ENCODE measurements around the gene PHLDB3.

PHLDB3 gene

DNA sequence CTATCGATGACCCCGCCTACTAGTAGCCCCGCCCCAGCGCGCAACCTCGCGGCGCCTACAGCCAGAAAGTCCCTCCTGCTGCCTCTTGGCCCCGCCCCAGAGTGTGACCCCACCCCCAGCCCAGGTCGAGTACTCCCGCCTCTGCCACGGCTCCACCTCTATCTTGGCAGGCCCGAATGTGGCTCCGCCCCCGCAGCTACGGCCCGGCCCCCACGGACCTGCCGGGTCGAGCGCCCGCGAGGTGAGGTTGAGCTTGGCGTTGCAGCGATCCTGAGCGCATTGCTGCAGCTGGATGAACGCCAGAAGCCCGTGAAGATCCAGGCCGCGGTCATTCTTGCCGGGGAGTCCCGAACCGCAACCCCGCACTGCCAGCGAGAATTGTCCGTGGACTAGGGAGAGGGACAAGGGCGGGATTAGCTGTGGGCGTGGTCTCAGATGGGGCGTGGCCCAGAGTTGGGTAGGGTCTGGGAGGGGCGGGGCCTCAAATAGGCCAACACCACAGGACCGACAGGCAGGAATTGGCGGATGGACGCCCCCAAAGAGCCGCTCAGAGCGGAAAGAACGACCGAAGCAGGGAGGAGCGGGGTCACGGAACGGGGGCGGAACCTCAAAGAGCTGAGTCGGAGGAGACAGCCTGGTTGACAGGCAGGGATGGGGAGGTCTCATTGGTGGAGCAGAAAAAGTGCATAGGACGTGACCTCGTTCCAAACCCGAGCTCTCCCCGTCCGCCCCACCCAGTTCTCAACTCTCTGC lies 41.0 kb downstream of the PHLDB3 start:
- Histone ChIP-seq H3K9me3 (ENCODE audit: control insufficient read depth, low read length) (no peaks in the 10 kb centered on the region), H3K4me1 (ENCODE audit: control insufficient read depth, insufficient read depth, low read length, poor library complexity, severe bottlenecking) (peaks cover 21% of the 10 kb centered on the region), H3K4me3 (ENCODE audit: insufficient read depth, low read depth, low read length, poor library complexity, severe bottlenecking) (peak overlapping the region; percentile 62), H3K27ac (ENCODE audit: insufficient read depth, low read length, poor library complexity, severe bottlenecking) (peak overlapping the region; percentile 83), H3K36me3 (ENCODE audit: control insufficient read depth, insufficient read depth, low read length) (no peaks in the 10 kb centered on the region), H3K27me3 (replicated peaks; ENCODE audit: control insufficient read depth, insufficient read depth, low read length, poor library complexity, severe bottlenecking) (no peaks in the 10 kb centered on the region)
- DNase-seq = peak; percentile 99 to 100 (median 99)

DNA sequence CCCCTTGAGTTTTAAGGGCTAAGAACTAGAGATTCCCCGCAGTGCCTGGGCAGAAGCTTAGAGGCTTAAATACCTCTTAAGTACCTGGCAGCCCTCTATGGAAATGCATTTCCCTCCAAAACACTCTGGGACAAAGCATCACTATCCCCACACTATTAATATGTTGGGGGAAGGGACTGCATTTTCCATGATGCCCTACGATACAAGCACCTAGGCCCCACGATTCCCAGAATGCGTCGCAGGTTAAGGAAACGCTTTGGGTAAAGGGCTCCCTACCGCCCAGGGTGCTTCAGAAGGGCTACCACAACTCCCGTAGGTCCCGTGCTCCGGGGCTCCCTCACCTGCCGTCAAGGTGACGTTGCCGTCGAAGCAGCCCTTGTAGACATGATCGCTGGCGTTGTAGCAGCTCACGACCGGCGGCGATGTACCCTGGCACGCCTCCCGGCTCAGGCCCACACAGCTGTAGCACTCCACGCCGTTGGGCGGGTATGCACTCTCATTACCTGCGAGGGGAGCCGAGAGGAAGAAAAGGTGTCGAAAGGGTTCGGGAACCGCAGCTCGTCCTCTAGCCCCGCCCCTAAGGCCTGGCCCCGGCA lies 41.7 kb downstream of the PHLDB3 start:
- Histone ChIP-seq H3K27ac (ENCODE audit: insufficient read depth, low read length, poor library complexity, severe bottlenecking) (peak overlapping the region; percentile 57), H3K4me3 (ENCODE audit: insufficient read depth, low read depth, low read length, poor library complexity, severe bottlenecking) (peak overlapping the region; percentile 62), H3K4me1 (ENCODE audit: control insufficient read depth, insufficient read depth, low read length, poor library complexity, severe bottlenecking) (peaks cover 17% of the 10 kb centered on the region), H3K9me3 (ENCODE audit: control insufficient read depth, low read length) (no peaks in the 10 kb centered on the region), H3K27me3 (replicated peaks; ENCODE audit: control insufficient read depth, insufficient read depth, low read length, poor library complexity, severe bottlenecking) (no peaks in the 10 kb centered on the region), H3K36me3 (ENCODE audit: control insufficient read depth, insufficient read depth, low read length) (no peaks in the 10 kb centered on the region)
- no peak for DNase-seq

DNA sequence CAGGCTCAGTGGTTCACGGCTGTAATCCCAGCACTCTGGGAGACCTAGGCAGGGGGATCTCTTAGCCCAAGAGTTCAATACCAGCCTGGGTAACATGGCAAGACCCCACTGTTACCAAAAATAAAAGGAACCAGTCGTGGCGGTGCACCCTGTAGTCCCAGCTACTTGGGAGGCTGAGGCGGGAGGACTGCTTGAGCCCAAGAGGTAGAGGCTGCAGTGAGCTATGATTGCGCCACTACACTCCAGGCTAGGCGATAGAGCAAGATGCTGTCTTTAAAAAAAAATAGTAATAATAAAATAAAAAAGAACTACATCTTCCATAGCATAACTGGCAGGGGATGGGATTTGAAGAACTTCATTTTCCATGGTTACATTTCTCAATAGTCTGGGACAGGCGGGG lies 42.2 kb downstream of the PHLDB3 start:
- Histone ChIP-seq H3K27me3 (replicated peaks; ENCODE audit: control insufficient read depth, insufficient read depth, low read length, poor library complexity, severe bottlenecking) (no peaks in the 10 kb centered on the region), H3K36me3 (ENCODE audit: control insufficient read depth, insufficient read depth, low read length) (no peaks in the 10 kb centered on the region)
- no peak for DNase-seq

DNA sequence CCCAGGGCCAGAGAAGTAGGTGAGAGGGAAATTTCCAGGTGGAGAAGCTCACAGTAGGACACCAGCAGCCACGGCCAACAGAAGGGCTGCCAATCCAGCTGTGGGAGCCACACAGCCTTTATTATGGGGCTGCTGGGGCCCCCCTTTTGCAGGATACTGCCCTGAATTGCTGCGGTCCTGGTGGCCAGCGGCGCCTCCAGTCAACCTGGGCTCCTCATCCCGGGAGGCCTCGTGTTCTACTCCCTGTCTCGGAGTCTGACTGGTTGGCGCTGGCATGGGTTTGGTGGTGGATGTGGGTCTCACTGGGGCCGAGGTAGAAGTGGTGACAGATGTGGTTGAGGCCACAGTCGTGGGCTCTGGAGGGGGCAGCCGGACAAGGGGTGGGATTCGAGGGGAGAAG lies 43.2 kb downstream of the PHLDB3 start:
- Histone ChIP-seq H3K36me3 (ENCODE audit: control insufficient read depth, insufficient read depth, low read length) (no peaks in the 10 kb centered on the region), H3K27ac (ENCODE audit: insufficient read depth, low read length, poor library complexity, severe bottlenecking) (no peak overlapping the region), H3K4me1 (ENCODE audit: control insufficient read depth, insufficient read depth, low read length, poor library complexity, severe bottlenecking) (peaks cover 13% of the 10 kb centered on the region)

More for the DNA sequence above, 42.2 kb downstream of the PHLDB3 start:
- Histone ChIP-seq H3K9me3 (ENCODE audit: control insufficient read depth, low read length) (no peaks in the 10 kb centered on the region), H3K4me3 (ENCODE audit: insufficient read depth, low read depth, low read length, poor library complexity, severe bottlenecking) (no peak overlapping the region), H3K4me1 (ENCODE audit: control insufficient read depth, insufficient read depth, low read length, poor library complexity, severe bottlenecking) (peaks cover 13% of the 10 kb centered on the region), H3K27ac (ENCODE audit: insufficient read depth, low read length, poor library complexity, severe bottlenecking) (no peak overlapping the region)

DNA sequence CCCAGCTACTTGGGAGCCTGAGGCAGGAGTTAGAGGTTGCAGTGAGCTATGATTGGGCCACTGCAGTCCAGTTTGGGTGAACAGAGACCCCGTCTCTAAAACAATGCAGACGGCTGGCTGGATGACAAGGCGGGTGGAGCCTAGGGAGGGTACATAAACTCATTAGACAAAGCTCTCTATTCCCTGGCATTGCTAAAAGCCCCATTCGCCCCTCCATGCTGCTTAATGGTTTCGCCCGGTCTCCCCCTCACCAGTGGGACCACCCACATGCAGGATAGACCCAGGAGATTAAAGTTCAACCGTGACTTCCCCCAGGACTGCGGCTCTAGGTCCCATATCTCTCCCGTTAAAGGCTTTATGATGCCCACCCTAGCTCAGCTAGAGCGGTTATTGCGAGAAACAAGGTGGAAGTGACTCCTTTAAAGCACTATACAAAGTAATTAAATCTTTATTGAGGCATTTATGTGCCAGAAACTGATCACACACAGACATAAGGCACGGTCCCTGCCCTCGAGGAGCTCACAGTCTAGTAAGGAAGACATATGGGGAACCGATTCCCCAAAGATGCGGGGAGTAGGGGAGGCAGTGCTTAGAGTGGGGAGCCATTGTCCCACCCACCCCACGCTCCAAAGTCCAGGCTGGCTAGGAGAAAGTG lies 44.1 kb downstream of the PHLDB3 start:
- no peak overlapping the region for H3K27ac ChIP-seq (ENCODE audit: insufficient read depth, low read length, poor library complexity, severe bottlenecking)
- H3K4me3 ChIP-seq (ENCODE audit: insufficient read depth, low read depth, low read length, poor library complexity, severe bottlenecking) = no peak overlapping the region
- H3K4me1 ChIP-seq (ENCODE audit: control insufficient read depth, insufficient read depth, low read length, poor library complexity, severe bottlenecking) = peaks cover 13% of the 10 kb centered on the region
- DNase-seq = no peak
- no peaks in the 10 kb centered on the region for H3K36me3 ChIP-seq (ENCODE audit: control insufficient read depth, insufficient read depth, low read length)
- H3K27me3 ChIP-seq (replicated peaks; ENCODE audit: control insufficient read depth, insufficient read depth, low read length, poor library complexity, severe bottlenecking) = no peaks in the 10 kb centered on the region
- no peaks in the 10 kb centered on the region for H3K9me3 ChIP-seq (ENCODE audit: control insufficient read depth, low read length)

More for the DNA sequence above, 43.2 kb downstream of the PHLDB3 start:
- no peak for DNase-seq
- Histone ChIP-seq H3K4me3 (ENCODE audit: insufficient read depth, low read depth, low read length, poor library complexity, severe bottlenecking) (no peak overlapping the region), H3K27me3 (replicated peaks; ENCODE audit: control insufficient read depth, insufficient read depth, low read length, poor library complexity, severe bottlenecking) (no peaks in the 10 kb centered on the region), H3K9me3 (ENCODE audit: control insufficient read depth, low read length) (no peaks in the 10 kb centered on the region)

DNA sequence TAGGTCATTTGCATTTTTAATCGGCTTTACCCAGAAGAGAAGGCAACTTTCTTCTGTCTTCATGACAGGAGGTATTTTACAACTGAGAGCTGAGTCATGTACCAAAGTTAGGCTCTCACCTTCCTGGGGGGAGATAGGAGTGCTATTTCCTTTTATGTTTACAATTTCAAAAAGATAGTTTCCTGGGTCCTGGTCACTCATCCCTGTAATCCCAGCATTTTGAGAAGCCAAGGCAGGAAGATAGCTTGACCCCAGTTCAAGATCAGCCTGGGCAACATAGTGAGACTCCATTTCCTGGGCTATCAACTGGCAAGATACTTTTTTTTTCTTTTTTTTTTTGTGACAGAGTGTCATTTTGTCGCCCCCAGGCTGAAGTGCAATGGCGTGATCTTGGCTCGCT lies 46.7 kb downstream of the PHLDB3 start:
- Histone ChIP-seq H3K27ac (ENCODE audit: insufficient read depth, low read length, poor library complexity, severe bottlenecking) (no peak overlapping the region), H3K36me3 (ENCODE audit: control insufficient read depth, insufficient read depth, low read length) (no peaks in the 10 kb centered on the region), H3K9me3 (ENCODE audit: control insufficient read depth, low read length) (no peaks in the 10 kb centered on the region), H3K4me1 (ENCODE audit: control insufficient read depth, insufficient read depth, low read length, poor library complexity, severe bottlenecking) (peaks cover 6% of the 10 kb centered on the region), H3K4me3 (ENCODE audit: insufficient read depth, low read depth, low read length, poor library complexity, severe bottlenecking) (no peak overlapping the region), H3K27me3 (replicated peaks; ENCODE audit: control insufficient read depth, insufficient read depth, low read length, poor library complexity, severe bottlenecking) (no peaks in the 10 kb centered on the region)
- no peak for DNase-seq

DNA sequence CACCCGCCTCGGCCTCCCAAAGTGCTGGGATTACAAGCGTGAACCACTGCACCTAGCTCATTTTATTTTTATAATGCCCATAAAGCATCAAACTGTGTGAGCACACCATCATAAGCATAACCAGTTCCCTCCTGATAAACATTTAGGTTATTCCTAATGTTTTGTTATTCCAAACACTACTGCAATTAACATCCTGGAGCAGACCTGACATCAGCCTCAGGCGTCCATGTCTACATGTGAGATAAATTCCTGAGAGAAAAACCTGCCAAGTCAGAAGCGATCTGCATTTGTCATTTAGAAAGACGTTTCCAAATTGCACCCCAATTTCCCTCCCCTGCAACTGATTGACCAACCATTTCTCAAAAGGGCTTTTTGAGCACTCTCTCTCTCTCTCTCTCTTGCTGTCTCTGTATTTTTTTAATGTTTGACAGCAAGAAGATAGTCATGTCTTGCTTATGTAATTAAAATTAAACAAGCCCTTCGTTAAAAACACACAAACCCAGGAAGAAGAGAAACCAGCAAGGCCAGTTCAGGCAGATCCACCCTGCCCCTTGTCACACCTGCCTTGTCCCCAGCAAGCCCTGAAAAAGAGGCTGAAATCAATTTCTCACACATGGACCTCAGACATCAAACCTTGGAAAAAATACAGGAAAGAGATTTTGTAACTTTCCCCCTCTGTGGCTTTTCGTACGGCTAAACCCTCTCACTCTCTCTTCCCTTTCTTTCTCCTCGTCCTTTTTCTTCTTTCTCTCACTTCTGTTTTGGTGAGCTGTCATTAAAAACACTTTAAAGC lies 49.0 kb downstream of the PHLDB3 start:
- Histone ChIP-seq H3K36me3 (ENCODE audit: control insufficient read depth, insufficient read depth, low read length) (no peaks in the 10 kb centered on the region), H3K4me1 (ENCODE audit: control insufficient read depth, insufficient read depth, low read length, poor library complexity, severe bottlenecking) (no peaks in the 10 kb centered on the region), H3K27ac (ENCODE audit: insufficient read depth, low read length, poor library complexity, severe bottlenecking) (no peak overlapping the region), H3K9me3 (ENCODE audit: control insufficient read depth, low read length) (no peaks in the 10 kb centered on the region), H3K27me3 (replicated peaks; ENCODE audit: control insufficient read depth, insufficient read depth, low read length, poor library complexity, severe bottlenecking) (no peaks in the 10 kb centered on the region), H3K4me3 (ENCODE audit: insufficient read depth, low read depth, low read length, poor library complexity, severe bottlenecking) (no peak overlapping the region)
- no peak for DNase-seq

DNA sequence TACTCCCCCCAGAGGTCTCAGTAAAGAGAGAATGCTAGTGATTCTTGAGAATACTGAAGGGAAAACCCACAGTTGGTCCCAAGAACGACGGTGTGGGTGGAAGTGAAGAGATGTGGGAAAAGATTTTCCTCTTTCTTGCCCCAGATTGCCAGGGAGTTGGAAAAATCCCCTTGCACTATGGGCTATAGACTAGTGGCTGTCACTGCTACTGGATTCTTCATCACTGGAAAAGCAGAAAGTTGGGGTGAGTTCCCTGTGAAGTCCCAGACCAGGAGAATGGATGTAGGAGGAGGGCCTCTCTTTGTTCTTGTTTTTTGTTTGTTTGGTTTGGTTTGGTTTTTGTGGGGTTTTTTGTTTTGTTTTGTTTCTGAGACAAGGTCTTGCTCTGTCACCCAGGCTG lies 50.5 kb downstream of the PHLDB3 start:
- Histone ChIP-seq H3K27ac (ENCODE audit: insufficient read depth, low read length, poor library complexity, severe bottlenecking) (no peak overlapping the region), H3K9me3 (ENCODE audit: control insufficient read depth, low read length) (no peaks in the 10 kb centered on the region), H3K4me3 (ENCODE audit: insufficient read depth, low read depth, low read length, poor library complexity, severe bottlenecking) (no peak overlapping the region), H3K36me3 (ENCODE audit: control insufficient read depth, insufficient read depth, low read length) (no peaks in the 10 kb centered on the region), H3K4me1 (ENCODE audit: control insufficient read depth, insufficient read depth, low read length, poor library complexity, severe bottlenecking) (no peaks in the 10 kb centered on the region), H3K27me3 (replicated peaks; ENCODE audit: control insufficient read depth, insufficient read depth, low read length, poor library complexity, severe bottlenecking) (no peaks in the 10 kb centered on the region)
- DNase-seq = no peak

DNA sequence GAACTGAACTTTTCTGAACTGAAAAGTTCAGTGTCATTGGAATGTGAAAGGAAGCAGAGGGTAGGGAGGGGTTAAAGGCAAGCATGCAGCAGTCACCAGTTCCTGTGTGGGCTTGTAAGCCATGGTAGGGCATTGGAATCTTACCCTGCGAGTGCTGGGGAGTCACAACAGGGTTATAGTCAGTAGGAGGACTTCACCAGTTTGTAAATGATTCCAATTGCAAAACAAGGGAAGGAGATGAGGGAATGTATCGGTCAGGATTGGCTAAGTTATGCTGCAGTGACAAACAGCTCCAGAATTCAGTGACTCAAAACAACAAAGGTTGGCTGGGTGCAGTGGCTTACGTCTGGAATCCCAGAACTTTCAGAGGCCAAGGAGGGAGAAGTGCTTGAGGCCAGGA lies 52.0 kb downstream of the PHLDB3 start:
- no peak overlapping the region for H3K4me3 ChIP-seq (ENCODE audit: insufficient read depth, low read depth, low read length, poor library complexity, severe bottlenecking)
- H3K27ac ChIP-seq (ENCODE audit: insufficient read depth, low read length, poor library complexity, severe bottlenecking) = no peak overlapping the region
- no peaks in the 10 kb centered on the region for H3K9me3 ChIP-seq (ENCODE audit: control insufficient read depth, low read length)
- no peak for DNase-seq
- H3K36me3 ChIP-seq (ENCODE audit: control insufficient read depth, insufficient read depth, low read length) = no peaks in the 10 kb centered on the region
- H3K4me1 ChIP-seq (ENCODE audit: control insufficient read depth, insufficient read depth, low read length, poor library complexity, severe bottlenecking) = no peaks in the 10 kb centered on the region
- H3K27me3 ChIP-seq (replicated peaks; ENCODE audit: control insufficient read depth, insufficient read depth, low read length, poor library complexity, severe bottlenecking) = no peaks in the 10 kb centered on the region
